GM19240 (cell line): ENCODE results near the gene RTP4.
"Not testable (repeated sequence)": the region's sequence is repeated elsewhere in the genome, so short reads cannot be mapped to it uniquely, and the experiment has no call there.

ENCODE experiments used
- DNase-seq: peaks from one replicate; pipeline ENCODE4 v3.0.0; 2011; ENCODE audit warnings: low spot score; ENCODE audit not compliant: insufficient read length

The RTP4 gene

GRCh38 chr3:187369089-187369447 lies 883 bp downstream of the RTP4 start:
- DNase-seq: no peak

- no peak for DNase-seq
These were observed 1.9 kb downstream of the RTP4 start for GRCh38 chr3:187370051-187370450.

- DNase-seq: no peak
These were observed 7.4 kb downstream of the RTP4 start for GRCh38 chr3:187375581-187375980.

GRCh38 chr3:187377842-187378241 lies 9.7 kb downstream of the RTP4 start:
- DNase-seq: no peak

GRCh38 chr3:187382609-187383151 lies 14.5 kb downstream of the RTP4 start:
- no peak for DNase-seq

GRCh38 chr3:187383246-187383645 lies 15.1 kb downstream of the RTP4 start:
- no peak for DNase-seq

- DNase-seq: no peak
These were observed 17.1 kb downstream of the RTP4 start for GRCh38 chr3:187385296-187385695.

GRCh38 chr3:187396661-187397060 lies 28.5 kb downstream of the RTP4 start:
- no peak for DNase-seq

- DNase-seq: no peak
These were observed 30.8 kb downstream of the RTP4 start for GRCh38 chr3:187398955-187399354.

GRCh38 chr3:187400756-187401155 lies 32.6 kb downstream of the RTP4 start:
- DNase-seq: no peak

GRCh38 chr3:187401856-187402255 lies 33.7 kb downstream of the RTP4 start:
- no peak for DNase-seq

GRCh38 chr3:187403768-187404288 lies 35.6 kb downstream of the RTP4 start:
- DNase-seq: no peak

GRCh38 chr3:187406927-187407326 lies 38.7 kb downstream of the RTP4 start:
- no peak for DNase-seq

- DNase-seq: not testable (repeated sequence)
These were observed 44.0 kb downstream of the RTP4 start for GRCh38 chr3:187411991-187412781.
